ENCODE data around the gene KCNQ1. TPM values are rescaled to one million over a fixed set of nuclear protein-coding genes. Genes with fewer than 3 reads are reported as not detected.

KCNQ1 gene
- total and polyA plus RNA-seq, 4 donors = 15.4 to 41.7 (median 26.2) TPM

DNA sequence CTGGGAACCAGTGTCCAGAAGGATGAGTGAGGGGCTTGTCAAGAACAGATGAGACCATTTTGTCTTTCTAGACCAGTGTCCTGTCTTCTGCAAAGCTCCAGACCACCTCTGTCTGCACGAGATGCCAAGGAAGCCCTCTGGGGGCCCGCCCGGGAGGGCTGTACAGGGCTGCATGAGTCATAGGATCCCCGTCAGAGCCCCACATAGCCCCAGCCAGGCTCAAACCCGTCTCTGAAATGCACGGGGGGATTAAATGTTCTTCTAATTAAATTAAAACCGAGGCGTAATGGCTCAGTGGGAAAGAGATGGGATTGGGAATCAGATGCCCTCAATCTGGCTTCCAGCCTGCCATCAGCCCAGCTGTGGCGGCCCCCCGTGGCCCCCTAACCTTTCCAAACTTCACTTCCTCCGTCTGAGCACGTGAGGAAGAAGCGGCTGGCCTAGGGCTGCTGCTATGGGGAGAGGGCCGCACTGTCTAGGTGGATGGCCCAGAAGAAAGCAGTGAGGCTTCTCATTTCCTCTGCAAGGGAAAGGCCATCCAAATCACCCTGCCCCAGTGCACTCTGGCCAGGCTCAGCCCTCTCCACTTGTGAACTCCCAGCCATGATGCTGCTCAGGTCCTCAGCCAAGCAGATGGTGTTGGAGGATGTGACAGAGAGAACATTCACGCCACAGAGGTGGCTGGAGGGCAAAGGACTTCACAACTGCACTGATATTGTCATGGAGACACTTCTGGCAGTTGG, 222.2 kb downstream of the KCNQ1 start:
- no peaks in the 10 kb centered on the region for H3K27me3 ChIP-seq (ENCODE audit: control insufficient read depth in 3 of 3, insufficient read depth in 3 of 3, low read length in 2 of 3)
- WGBS, 2 donors = 81 to 88% methylated on average over 15 of the region's 15 CpGs
- no peak overlapping the region for H3K9ac ChIP-seq (ENCODE audit: insufficient read depth in 1 of 2, low read length in 2 of 2)
- no peak overlapping the region for H3K27ac ChIP-seq (ENCODE audit: low read depth in 1 of 2, low read length in 1 of 2)
- peaks cover 0 to 3% (median 0%) of the 10 kb centered on the region in 5 donors for H3K4me1 ChIP-seq (ENCODE audit: control insufficient read depth in 5 of 5, insufficient read depth in 5 of 5, low read length in 5 of 5)
- peaks cover 0 to 12% (median 0%) of the 10 kb centered on the region in 4 donors for H3K9me3 ChIP-seq (ENCODE audit: control insufficient read depth in 4 of 4, insufficient read depth in 3 of 4, low read length in 3 of 4)
- no peak for DNase-seq
- TF ChIP-seq, protein P1, sequence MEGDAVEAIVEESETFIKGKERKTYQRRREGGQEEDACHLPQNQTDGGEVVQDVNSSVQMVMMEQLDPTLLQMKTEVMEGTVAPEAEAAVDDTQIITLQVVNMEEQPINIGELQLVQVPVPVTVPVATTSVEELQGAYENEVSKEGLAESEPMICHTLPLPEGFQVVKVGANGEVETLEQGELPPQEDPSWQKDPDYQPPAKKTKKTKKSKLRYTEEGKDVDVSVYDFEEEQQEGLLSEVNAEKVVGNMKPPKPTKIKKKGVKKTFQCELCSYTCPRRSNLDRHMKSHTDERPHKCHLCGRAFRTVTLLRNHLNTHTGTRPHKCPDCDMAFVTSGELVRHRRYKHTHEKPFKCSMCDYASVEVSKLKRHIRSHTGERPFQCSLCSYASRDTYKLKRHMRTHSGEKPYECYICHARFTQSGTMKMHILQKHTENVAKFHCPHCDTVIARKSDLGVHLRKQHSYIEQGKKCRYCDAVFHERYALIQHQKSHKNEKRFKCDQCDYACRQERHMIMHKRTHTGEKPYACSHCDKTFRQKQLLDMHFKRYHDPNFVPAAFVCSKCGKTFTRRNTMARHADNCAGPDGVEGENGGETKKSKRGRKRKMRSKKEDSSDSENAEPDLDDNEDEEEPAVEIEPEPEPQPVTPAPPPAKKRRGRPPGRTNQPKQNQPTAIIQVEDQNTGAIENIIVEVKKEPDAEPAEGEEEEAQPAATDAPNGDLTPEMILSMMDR (IDR thresholded peaks at IDR 0.05; ENCODE audit: control extremely low read depth, extremely low read depth) = no peak
- no peak overlapping the region for H3K4me3 ChIP-seq
- peaks cover 0 to 20% (median 15%) of the 10 kb centered on the region in 4 donors for H3K36me3 ChIP-seq (ENCODE audit: control insufficient read depth in 4 of 4, insufficient read depth in 4 of 4, low read length in 4 of 4)
- no peak for ATAC-seq (ENCODE audit: insufficient read depth, low FRiP score)

DNA sequence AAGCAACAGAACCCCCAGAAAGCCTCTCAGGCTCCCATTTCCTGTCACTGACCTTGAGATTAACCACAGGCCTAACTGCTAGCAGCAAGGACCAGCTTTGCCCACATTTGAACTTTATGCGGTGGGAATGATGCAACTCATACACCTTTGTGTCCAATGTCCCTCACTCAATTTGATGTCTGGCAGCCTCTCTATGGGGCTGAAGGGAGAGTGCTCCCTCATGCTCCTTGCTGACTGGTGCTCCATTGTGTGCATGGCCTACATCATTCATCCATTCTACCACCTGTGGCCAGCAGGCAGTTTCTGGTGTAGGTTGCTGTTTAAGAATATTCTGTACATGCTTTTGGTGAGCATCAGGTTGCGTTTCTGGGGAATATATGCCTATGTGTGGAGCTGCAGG, 223.1 kb downstream of the KCNQ1 start:
- no peak overlapping the region for H3K4me3 ChIP-seq
- no peak overlapping the region for H3K27ac ChIP-seq (ENCODE audit: low read depth in 1 of 2, low read length in 1 of 2)
- TF ChIP-seq, protein P1 (IDR thresholded peaks at IDR 0.05; ENCODE audit: control extremely low read depth, extremely low read depth) = no peak
- ATAC-seq (ENCODE audit: insufficient read depth, low FRiP score) = no peak
- H3K36me3 ChIP-seq (ENCODE audit: control insufficient read depth in 4 of 4, insufficient read depth in 4 of 4, low read length in 4 of 4) = peaks cover 0 to 18% (median 12%) of the 10 kb centered on the region in 4 donors
- no peaks in the 10 kb centered on the region for H3K27me3 ChIP-seq (ENCODE audit: control insufficient read depth in 3 of 3, insufficient read depth in 3 of 3, low read length in 2 of 3)
- 58 to 87% methylated on average over 2 of the region's 2 CpGs for WGBS, 2 donors
- DNase-seq = no peak
- no peak overlapping the region for H3K9ac ChIP-seq (ENCODE audit: insufficient read depth in 1 of 2, low read length in 2 of 2)
- peaks cover 0 to 8% (median 0%) of the 10 kb centered on the region in 4 donors for H3K9me3 ChIP-seq (ENCODE audit: control insufficient read depth in 4 of 4, insufficient read depth in 3 of 4, low read length in 3 of 4)
- peaks cover 0 to 3% (median 0%) of the 10 kb centered on the region in 5 donors for H3K4me1 ChIP-seq (ENCODE audit: control insufficient read depth in 5 of 5, insufficient read depth in 5 of 5, low read length in 5 of 5)

DNA sequence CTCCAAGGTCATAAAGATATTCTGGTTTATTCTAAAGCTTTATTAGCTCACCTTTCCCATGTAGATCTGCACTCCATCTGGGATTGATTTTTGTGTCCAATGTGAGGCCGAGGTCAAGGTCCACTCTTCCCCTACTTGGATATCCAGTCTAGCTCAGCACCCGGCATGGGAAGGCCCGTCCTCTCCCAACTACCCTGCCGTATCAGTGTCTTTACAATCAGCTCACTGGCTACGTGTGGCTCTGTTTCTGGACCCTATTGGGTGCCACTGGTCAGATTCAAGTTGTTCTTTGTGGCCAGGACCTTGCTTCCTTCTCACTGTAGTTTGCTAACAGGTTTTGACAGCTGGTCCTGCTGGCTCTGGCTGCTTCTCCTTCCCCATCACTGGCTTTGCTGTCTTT, 224.1 kb downstream of the KCNQ1 start:
- Histone ChIP-seq H3K4me3 (no peak overlapping the region), H3K9ac (ENCODE audit: insufficient read depth in 1 of 2, low read length in 2 of 2) (no peak overlapping the region), H3K27me3 (ENCODE audit: control insufficient read depth in 3 of 3, insufficient read depth in 3 of 3, low read length in 2 of 3) (no peaks in the 10 kb centered on the region), H3K36me3 (ENCODE audit: control insufficient read depth in 4 of 4, insufficient read depth in 4 of 4, low read length in 4 of 4) (peaks cover 0 to 12% (median 7%) of the 10 kb centered on the region in 4 donors), H3K9me3 (ENCODE audit: control insufficient read depth in 4 of 4, insufficient read depth in 3 of 4, low read length in 3 of 4) (no peaks in the 10 kb centered on the region), H3K4me1 (ENCODE audit: control insufficient read depth in 5 of 5, insufficient read depth in 5 of 5, low read length in 5 of 5) (peaks cover 0 to 6% (median 2%) of the 10 kb centered on the region in 5 donors), H3K27ac (ENCODE audit: low read depth in 1 of 2, low read length in 1 of 2) (no peak overlapping the region)
- no peak for ATAC-seq (ENCODE audit: insufficient read depth, low FRiP score)
- TF ChIP-seq, protein P1 (IDR thresholded peaks at IDR 0.05; ENCODE audit: control extremely low read depth, extremely low read depth) = no peak
- no peak for DNase-seq
- WGBS, 2 donors = 96 to 98% methylated on average over 5 of the region's 5 CpGs
